C1 segment of cervical spinal cord (tissue), 14 donors: ENCODE results near the gene ALPG.
"Not testable (repeated sequence)": the region's sequence is repeated elsewhere in the genome, so short reads cannot be mapped to it uniquely, and the experiment has no call there.

Source experiments
- DNase-seq, 14 donors: peaks; one replicate each; lab custom pipeline; 2025; lab: John Stamatoyannopoulos, UW

ALPG gene

DNA sequence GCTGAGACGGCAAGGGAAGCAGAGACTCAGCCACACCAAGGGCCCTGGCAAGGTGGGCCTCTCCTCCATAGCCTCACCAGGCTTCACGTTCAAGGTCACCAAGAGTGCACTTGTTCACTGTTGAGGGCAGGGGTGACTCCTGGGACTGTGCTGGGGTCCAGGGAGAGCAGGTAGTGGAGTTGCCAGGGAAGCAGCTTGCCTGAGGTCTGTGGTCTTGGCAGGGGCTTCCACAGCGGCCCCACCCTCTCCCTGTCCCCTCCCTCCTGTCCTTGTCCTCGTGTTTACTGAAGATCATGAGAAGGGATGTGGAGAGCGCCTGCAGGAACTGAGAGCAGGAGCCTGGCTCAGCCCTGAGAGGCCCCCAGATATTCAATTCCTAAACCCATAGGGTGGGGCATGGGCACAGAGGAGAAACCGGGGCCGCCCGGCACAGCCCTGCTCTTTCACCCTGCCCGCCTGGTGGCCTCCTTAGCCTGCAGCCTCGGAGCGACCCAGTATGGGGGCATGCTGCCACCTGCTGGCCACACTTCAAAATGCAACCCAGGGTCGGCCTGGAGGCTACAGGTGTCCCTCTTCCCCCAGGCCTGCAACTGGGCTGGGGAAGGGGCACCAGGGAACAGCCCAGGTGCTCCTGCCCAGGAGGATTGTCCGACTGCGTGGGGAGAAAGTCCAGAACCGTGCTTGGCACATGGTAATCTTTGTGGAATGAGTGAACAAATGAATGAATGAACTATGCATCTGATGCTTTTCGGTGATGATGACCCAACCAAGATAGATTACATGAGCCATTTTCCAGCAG, 33.8 kb downstream of the ALPG start:
- DNase-seq = peak in 12 of 14 donors; percentile 17 to 80 (median 54)

DNA sequence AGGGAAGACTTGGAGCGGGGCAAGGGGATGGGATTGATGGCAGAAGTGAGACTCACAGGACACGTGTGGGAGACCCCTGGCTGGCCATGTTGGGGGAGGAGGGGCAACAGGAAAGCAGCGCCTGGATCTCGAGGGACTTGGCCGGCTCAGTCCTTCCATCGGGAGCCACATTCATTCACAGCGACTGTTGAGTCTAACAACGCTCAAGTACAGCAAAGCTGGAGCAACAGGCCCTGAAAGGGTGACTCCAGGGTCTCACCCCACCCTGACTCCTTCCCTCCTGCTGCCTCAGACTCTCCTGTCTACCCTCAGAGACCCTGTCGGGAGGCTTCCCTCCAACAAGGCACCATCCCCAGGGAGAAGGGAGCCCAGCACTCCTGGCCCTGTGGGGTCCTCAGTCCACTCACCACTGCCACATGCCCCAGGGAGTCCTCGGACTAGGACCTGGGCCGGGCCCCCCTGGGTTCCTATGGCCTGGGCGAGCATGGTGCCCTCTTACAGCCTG, 34.6 kb downstream of the ALPG start:
- no peak for DNase-seq

DNA sequence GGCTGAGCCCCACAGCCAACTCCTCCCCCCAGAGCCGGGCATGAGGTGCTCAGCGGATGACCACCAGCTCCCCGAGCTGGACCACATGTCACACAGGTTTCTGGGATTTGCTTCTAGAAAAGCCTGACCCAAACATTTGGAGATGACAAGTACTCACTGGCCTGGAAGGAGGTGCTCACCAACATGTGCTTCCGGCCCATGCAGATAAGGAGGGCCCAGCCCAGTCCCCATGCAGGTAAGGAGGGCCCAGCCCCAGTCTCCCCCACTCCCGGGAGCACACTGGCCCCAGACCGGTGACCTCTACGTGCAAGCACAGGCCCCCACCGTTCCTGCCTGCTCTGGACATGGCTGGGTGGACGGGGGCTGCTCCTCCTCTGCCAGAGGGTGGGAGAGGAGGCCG, 35.3 kb downstream of the ALPG start:
- not testable (repeated sequence) for DNase-seq

DNA sequence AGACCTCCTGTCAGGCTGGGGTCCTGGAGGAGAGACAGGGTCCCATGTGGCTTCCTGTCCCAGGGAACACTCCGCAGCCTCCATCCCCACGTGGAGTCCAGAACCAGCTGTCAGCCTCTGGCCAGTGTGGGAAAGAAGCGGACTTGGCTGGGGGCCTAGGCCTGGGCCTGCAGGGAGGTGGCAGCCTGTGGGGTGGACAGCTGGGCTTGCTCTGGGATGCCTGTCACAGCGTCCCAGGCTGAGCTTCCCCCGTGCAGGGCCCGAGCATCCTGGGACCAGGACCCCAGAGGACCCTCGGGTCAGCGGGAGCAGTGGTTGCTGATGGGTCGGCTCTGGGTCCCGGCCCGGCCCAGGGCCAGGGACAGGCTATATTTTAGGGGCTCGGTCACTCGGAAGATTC, 35.8 kb downstream of the ALPG start:
- DNase-seq = not testable (repeated sequence)

DNA sequence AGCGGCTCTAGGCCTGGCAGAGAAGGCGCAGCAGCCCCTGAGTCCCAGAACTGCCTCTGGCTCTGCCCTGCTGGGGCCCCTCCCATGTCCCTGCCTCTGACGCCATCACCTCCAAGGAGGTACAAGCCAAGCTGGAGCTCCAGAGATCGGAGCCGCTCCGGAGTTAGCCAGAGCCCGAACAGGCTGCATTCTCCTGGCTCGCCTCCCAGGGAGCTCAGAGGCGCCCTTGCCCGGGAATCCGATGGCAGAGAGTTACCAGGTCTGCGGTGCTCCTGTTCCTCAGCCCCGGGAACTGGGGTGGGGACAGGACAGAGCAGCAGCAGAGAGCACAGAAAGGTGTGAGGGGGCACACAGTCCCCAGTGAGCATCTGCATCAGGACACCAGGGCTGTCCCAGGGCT, 36.4 kb downstream of the ALPG start:
- DNase-seq = not testable (repeated sequence)

DNA sequence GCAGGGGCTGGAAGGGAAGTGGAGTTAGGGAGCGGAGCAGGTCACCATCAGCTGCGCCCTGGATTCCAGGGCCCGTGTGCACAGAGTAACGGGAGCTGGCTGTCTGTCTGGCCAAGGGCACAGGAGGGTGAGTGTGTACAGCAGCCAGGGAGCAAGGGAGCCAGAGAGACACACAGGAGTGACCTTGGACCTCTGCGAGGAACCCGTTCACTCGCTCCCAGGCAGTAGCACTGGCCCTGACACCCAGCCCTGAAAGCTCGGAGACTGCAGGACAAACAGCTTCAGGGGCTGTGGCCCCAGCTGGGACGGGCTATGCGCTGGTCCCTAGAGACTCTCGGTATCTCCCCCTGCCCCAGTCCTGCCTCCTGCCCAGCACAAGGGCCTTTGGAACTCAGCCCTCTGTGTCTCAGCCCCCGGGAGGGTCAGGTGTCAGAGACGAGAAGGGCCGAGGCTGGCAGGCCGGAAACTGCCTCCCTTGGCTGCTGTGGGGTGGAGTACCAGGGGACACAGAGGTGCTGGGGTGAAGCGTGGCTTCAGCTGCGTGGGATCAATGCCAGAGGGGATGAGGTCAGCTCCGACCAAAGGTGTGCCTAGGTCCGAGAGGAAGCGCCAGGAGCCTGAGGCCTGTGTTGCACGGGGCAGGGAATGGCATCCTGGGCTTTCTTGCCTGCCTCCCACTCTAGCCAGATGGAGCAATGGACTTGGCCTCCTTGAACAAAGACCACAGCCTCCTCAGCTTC, 37.2 kb downstream of the ALPG start:
- DNase-seq = not testable (repeated sequence)

DNA sequence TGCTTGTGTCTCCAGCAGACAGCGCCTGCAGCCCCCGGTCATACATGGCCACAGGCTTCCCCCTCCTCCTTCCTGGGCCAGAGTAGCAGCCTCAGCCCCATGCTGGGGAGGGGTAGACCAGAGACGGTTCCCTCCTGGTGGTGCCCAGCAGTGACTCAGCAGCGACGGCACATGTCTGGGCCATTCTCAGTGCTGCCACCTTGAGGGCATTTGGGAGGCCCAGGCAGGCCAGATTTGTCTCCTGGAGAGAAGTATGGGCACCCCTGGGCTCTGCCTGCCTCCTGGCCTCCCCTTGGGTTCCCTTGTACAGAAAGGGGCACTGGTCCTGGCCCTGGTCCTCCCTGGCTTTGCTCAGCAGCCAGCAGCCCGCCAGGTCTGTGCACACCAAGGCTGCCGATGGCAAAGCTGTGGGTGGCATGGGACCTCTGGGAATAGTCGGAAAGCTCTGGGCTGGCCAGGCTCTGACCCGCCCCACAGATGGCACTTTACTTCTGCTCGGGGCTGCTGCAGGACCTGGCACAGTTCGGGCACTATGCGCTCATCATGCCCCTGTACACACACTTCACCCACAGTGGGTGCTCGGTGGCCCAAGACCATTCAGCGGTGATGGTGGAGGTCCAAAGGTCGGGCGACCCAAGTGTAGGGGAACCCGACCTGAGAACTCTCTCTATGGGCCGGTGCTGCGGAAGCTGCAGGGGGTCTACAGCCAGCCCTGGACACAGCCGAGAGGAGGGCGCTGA, 37.9 kb downstream of the ALPG start:
- DNase-seq = peak in 2 of 14 donors; percentile 6 to 20

DNA sequence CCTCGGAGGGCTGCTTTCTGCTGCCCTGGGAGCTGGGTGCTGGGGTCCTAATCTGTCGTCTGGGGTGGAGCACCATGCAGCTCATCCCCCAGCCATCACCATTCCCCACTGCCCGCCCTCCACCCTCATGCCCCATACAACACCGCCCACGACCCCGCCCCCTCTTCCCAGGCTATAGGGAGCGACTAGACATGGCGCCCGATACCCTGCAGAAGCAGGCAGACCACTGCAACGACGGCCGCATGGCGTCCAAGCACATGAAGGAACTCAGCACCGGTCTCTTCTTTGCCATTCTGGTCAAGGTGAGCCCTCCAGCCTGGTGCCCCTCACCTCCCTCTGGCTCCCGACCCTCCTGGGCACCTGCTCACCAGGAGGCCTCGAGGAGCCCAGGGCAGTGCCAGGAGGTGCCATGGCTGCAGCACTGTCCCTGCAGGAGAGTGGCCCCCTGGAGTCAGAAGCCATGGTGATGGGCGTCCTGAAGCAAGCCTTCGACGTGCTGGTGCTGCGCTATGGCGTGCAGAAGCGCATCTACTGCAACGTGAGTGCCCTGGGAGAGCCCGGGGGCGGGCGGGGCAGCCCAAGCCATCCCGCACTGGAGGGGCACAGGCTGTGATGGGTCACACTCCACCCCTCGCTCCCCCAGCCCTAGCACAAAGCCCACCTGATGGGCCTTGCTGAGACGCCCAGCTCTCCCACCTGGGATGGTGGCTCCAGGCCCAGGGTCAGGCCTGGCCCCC, 38.7 kb downstream of the ALPG start:
- DNase-seq = not testable (repeated sequence)

DNA sequence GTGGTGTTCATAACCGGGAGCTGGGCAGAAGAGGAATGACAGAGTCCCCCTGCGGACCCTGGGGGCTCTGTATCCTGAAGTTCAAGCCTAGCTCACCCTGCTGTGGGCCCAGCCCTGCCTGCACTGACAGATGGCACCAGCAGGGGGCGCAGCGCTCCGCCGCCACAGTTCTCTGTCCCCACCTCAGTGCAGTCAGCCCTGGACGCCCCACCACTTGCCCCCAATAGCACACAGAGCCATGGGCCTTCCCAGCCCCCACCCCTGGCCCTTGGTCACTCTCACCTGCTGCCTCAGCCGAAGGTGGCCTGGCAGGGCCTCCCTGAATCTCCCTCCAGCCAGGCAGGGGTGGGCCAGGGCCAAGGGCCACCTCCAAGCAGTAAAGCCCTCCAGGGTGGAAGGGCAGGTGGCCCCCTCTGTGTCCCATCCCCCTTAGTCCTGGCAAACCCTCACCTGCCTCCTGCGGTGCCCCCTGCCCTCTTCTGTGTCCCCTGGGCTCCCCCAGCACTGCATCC, 39.7 kb downstream of the ALPG start:
- DNase-seq = peak in 1 of 14 donors; percentile 2

DNA sequence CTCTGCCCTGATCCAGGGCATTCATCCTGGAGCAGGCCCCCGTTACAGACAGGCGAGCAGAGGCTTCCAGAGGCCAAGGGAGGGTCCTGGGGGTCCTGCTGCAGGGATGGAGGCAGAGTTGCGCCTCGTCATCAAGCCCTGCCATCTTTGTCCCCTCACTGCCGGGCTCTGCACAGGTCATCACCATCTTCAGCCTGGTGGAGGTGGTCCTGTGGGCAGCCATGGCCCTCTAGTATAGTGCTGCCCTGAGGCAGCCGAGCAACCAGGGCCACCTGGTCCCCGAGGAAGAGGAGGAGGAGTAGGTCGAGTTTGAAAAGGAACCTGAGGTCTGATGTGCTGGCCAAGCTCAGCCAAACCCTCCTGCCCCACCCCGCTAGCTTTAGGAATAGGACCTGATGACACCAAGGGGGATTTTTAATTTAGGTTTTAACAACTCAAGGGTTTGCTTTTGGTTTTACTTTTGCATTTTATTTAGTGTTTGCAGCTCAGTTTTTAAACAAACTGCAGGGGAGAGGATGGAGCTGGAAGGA, 40.5 kb downstream of the ALPG start:
- no peak for DNase-seq

DNA sequence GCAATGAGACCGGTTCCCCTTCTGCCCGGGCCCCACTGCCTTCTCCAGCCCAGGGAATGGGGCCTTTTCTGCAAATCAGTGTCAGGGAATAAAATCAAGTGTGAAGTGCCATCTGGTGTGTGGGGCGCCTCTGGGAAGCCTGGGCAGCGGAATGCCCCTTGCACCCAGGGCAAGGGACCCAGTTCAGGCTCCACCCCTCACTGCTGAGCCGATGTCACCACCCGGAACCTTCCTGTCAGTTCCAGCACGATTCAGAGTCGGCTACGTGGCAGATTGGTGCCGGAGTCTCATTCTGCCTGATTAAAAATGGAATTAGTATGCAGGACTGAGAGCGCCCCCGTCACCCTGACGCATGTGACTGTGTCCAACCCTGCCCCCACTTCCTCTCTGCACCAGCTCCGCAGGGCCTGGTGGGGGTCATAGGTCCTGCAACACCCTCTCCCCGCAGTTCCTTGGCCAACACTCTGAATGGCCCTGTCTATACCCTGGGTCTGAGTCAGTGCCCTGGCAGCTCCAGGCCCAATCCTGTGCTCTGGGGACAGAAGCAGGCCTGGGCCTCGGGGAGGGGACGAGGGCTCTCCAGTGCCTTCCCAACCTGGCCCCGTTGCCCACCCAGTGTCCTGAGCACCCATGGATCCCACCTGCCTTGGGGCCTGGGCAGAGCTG, 41.1 kb downstream of the ALPG start:
- DNase-seq = peak in 2 of 14 donors; percentile 10 to 65

DNA sequence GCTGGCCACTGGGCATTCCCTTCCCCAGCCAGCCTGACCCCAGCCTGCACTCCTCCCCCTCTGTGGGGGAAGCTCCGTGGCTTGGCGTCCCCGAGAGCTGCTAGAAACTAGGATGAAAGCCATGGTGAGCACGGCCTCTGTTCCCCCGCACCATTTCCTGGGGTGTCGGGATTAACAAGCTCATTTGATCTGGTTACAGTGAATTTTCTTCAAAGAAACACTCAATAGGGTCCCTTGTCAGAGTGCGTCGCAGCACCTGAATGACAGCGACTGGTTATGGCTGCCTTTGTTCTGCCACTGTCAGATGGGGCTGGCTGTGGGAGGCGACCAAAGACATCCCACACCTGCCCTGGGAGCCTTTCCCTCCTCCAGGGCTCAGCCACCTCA, 41.7 kb downstream of the ALPG start:
- DNase-seq = peak in 1 of 14 donors; percentile 58

DNA sequence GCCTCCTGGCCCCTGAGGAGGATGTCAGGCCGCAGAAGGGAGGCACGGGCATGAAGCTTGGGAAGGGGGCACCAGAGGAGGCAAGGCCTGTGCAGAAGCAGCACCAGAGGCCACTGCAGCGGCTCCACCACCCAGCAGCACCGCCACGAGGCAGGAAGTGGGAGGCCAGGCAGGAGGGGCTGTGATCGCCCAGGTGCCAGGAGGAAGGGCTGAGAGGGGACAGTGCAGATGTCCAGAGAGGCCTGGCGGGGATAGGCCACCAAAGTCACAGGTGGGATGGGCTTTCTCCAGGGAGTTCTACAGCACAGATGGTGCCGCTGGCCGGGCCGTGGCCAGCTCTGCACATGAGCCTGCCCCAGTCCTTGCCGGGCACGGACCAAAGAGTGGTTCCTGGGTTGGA, 43.3 kb downstream of the ALPG start:
- DNase-seq = no peak

DNA sequence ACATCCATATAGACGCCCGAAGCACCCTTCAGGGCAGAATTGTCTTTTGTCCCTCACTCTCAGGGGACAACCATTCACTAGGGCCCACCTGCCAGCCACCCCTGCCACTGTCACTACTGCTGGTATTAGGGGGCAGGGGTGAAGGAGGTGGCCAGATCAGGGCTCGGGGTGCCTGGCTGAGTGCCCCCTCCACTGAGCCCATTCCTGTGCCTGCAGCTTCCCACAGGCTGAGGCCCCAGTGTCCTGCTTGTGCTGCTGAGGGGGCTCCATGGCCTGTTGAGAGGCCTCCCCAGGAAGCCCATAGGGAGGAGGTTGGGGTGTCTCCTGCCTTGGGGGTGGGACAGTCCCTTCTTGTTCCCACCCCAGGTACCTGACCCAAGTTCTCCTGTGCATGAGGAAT, 45.0 kb downstream of the ALPG start:
- DNase-seq = not testable (repeated sequence)

DNA sequence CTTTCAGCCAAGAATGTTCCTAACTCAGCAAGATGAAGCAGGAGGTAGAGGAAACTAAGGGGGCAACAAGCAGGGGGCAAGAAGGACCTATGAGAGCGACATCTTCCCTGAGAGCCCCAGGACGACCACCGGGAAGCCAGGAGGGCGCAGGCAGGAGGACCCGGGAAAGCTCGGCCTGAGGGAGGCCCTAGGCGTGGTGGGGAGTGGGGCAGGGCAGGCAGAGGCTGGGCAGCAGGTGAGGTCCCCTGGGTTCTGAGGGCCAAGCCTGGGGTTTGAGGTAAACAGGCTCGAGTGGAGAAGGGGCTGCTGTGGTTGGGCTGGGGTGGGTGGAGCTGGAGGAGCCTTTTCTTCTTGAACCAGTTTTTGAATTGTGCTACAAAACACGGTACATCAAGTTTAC, 48.0 kb downstream of the ALPG start:
- DNase-seq = no peak

DNA sequence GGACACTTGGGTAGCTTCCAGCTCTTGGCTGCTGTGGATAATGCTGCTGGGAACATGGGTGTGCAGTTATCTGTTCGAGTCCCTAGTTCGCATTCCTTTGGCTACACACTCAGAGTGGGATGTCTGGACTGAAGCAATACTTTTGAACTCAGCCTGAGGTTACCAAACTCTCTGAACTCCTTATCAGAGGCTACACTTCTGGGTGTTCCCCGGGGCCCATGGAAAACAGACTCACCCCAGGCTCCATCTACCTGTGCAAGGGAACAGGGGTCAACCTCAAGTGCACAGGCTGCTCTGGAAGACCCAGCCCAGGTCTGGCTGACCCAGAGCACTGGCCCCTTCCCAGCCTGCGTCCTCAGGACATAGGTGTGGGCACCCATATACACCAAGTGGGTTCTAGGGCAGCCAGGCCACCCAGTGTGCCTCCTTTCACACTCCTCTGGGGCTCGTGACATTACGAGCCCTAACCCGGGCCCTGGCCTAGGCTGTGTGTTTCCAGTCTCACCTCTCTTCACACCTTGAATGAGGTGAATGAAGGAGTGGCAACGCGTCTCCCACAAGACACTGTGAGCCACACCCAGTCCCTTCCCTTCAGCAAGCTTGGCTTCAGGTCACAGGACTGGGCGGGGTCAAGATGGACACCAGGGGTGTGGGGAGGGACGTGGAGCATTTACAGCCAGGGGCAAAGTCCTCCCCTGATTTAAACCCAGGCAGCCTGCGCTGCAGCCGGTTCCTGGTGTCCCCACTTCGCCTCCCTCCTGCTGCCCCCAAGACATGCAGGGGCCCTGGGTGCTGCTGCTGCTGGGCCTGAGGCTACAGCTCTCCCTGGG, 49.0 kb downstream of the ALPG start, which contains the start of gene ALPI:
Gene ALPI (plus strand): TSS at position 728 of the 830 bp plus-strand sequence. CDS start 47 bp downstream, at position 775.
- DNase-seq = no peak

DNA sequence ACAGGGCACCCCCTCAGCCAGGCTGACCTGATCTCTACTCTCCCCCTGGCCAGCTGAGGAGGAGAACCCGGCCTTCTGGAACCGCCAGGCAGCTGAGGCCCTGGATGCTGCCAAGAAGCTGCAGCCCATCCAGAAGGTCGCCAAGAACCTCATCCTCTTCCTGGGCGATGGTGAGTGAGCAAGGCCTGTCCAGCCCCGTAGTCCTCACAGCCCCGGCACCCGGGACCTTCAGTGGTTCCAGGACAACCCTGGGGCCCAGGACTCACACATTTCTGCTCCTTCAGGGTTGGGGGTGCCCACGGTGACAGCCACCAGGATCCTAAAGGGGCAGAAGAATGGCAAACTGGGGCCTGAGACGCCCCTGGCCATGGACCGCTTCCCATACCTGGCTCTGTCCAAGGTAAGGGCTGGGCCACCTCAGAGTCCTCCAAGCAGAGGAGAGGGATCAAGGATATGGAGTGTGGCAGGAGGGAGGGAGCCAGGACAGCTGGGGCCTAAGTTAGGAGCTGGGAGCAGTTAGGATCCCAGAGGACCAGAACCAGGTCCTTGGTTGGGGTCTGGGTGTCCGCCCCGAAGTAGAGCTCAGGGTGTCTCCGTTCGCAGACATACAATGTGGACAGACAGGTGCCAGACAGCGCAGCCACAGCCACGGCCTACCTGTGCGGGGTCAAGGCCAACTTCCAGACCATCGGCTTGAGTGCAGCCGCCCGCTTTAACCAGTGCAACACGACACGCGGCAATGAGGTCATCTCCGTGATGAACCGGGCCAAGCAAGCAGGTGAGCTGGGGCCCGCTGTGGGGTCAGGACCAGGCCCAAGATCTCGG, 49.9 kb downstream of the ALPG start:
- DNase-seq = no peak
